ENCODE results near the gene GEMIN8. TPM values are rescaled to one million over a fixed set of nuclear protein-coding genes. Genes with fewer than 3 reads are reported as not detected.

GEMIN8 gene
- total RNA-seq, 2 experiments from 2014 or later = 23.2 to 25.6 TPM

DNA sequence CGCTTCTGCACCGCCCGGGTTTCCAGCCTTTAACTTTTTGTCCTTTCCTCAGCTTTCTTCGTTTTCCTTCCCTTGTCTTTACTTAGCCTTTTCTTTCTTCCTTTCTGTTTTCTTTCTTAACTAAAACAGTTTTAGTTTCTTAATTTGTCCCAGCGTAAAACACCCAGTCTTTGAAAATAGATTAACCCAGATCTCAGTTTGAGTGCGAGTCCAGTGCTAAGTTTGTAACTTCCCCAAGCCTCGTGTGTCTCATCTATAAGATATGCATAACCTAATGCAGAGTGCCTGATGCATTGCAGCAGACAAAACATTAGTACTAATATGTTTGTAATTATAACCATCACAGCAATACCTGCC is 460 bp upstream of the GEMIN8 start:
- H2AFZ ChIP-seq (ENCODE audit: low read length) = peak overlapping the region; percentile 71; the same call in 1 of the 2 replicates
- TSS peak; percentile 97 for BruUV-seq (replicated peaks)
- no peaks in the 10 kb centered on the region for H3K9me3 ChIP-seq (ENCODE audit: low read length)
- H3K4me2 ChIP-seq (ENCODE audit: low read length) = peak overlapping the region; percentile 79
- CTCF ChIA-PET (ENCODE audit: unreplicated experiment) = no interaction called here
- H4K20me1 ChIP-seq (ENCODE audit: insufficient read depth, low read length) = no peaks in the 10 kb centered on the region
- TF ChIP-seq EZH2phosphoT487 (IDR thresholded peaks at IDR 0.05; ENCODE audit: borderline replicate concordance, low read depth, low read length) (no peak), CTCF (conservative IDR thresholded peaks at IDR 0.05; ENCODE audit: low read length) (no peak)
- peak overlapping the region; percentile 90 for H3K4me3 ChIP-seq (ENCODE audit: low read depth, low read length, poor library complexity, severe bottlenecking)
- DNase-seq (ENCODE audit: low spot score) = peak; percentile 24
- H3K4me1 ChIP-seq (ENCODE audit: insufficient read depth, low read length, poor library complexity, severe bottlenecking) = peaks cover 36% of the 10 kb centered on the region
- H3K36me3 ChIP-seq (ENCODE audit: insufficient read depth, low read length) = no peaks in the 10 kb centered on the region; the same call in 1 of the 2 replicates
- peaks cover 42% of the 10 kb centered on the region; the same call in 1 of the 2 replicates for H3K79me2 ChIP-seq (ENCODE audit: insufficient read depth, low read depth, low read length)
- H3K27ac ChIP-seq (ENCODE audit: low read depth, low read length, poor library complexity, severe bottlenecking) = peak overlapping the region; percentile 74
- POLR2A ChIA-PET = interaction anchor here (0.7 to 2.1 kb wide), 5 partner anchors 10 to 298 kb away, joined by 4 to 14 read pairs (median 5); partner anchors contain the start of genes OFD1 and TRAPPC2
- intact Hi-C loops (cut with micrococcal nuclease; ENCODE audit: unreplicated experiment) = loop anchor here (2.0 to 10.0 kb wide), 2 partner anchors 377 to 1115 kb away; partner anchors contain the start of gene TCEANC
- H3K9me2 ChIP-seq (ENCODE audit: insufficient read depth, low read length) = no peaks in the 10 kb centered on the region

DNA sequence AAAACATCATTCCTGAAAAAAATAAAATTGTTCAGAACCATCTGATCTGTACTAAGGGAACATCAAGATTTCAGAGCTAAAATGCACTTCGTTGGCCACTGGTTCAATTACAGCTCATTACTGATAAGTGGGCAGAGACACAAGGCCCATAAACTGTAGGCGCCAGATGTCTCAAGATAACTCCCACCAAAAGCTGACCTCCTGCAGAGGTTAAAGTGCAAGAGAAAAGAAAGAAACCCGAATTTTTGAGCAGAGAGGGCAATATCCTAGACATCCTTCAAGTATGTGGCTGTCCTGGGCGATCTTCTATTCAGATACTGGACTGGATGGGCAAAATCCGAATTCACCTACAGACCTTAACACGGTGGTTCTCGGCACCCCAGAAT is 660 bp downstream of the GEMIN8 start:
- ChIA-PET CTCF (ENCODE audit: unreplicated experiment) (no interaction called here), POLR2A (interaction anchor here (0.5 to 2.1 kb wide), 10 partner anchors 9 to 999 kb away, joined by 3 to 14 read pairs (median 4); partner anchors contain the start of genes OFD1 and TRAPPC2)
- DNase-seq (ENCODE audit: low spot score) = peak; percentile 22
- Histone ChIP-seq H3K79me2 (ENCODE audit: insufficient read depth, low read depth, low read length) (peaks cover 49% of the 10 kb centered on the region; the same call in 1 of the 2 replicates), H2AFZ (ENCODE audit: low read length) (peak overlapping the region; percentile 78; the same call in 1 of the 2 replicates), H3K4me1 (ENCODE audit: insufficient read depth, low read length, poor library complexity, severe bottlenecking) (peaks cover 36% of the 10 kb centered on the region), H3K36me3 (ENCODE audit: insufficient read depth, low read length) (peaks cover 6% of the 10 kb centered on the region), H4K20me1 (ENCODE audit: insufficient read depth, low read length) (no peaks in the 10 kb centered on the region), H3K9me2 (ENCODE audit: insufficient read depth, low read length) (no peaks in the 10 kb centered on the region), H3K4me2 (ENCODE audit: low read length) (peak overlapping the region; percentile 96), H3K4me3 (ENCODE audit: low read depth, low read length, poor library complexity, severe bottlenecking) (peak overlapping the region; percentile 90), H3K27ac (ENCODE audit: low read depth, low read length, poor library complexity, severe bottlenecking) (peak overlapping the region; percentile 74), H3K9me3 (ENCODE audit: low read length) (no peaks in the 10 kb centered on the region)
- no TSS peak for BruUV-seq (replicated peaks)
- no peak for TF ChIP-seq EZH2phosphoT487 (IDR thresholded peaks at IDR 0.05; ENCODE audit: borderline replicate concordance, low read depth, low read length)
- TF ChIP-seq CTCF (conservative IDR thresholded peaks at IDR 0.05; ENCODE audit: low read length) = no peak
- intact Hi-C loops (cut with micrococcal nuclease; ENCODE audit: unreplicated experiment) = loop anchor here (2.0 to 5.0 kb wide), 2 partner anchors 270 to 297 kb away; partner anchors contain the start of genes OFD1 and TRAPPC2

GRCh38 chrX:14028473-14028872 is 1.2 kb downstream of the GEMIN8 start:
- peak overlapping the region; percentile 90 for H3K4me3 ChIP-seq (ENCODE audit: low read depth, low read length, poor library complexity, severe bottlenecking)
- no peak overlapping the region; the same call in 1 of the 2 replicates for H2AFZ ChIP-seq (ENCODE audit: low read length)
- peak overlapping the region; percentile 74 for H3K27ac ChIP-seq (ENCODE audit: low read depth, low read length, poor library complexity, severe bottlenecking)
- peaks cover 36% of the 10 kb centered on the region for H3K4me1 ChIP-seq (ENCODE audit: insufficient read depth, low read length, poor library complexity, severe bottlenecking)
- H3K9me2 ChIP-seq (ENCODE audit: insufficient read depth, low read length) = no peaks in the 10 kb centered on the region
- peaks cover 49% of the 10 kb centered on the region; the same call in 1 of the 2 replicates for H3K79me2 ChIP-seq (ENCODE audit: insufficient read depth, low read depth, low read length)
- H4K20me1 ChIP-seq (ENCODE audit: insufficient read depth, low read length) = no peaks in the 10 kb centered on the region
- POLR2A ChIA-PET = interaction anchor here (0.5 to 2.1 kb wide), 8 partner anchors 133 to 1814 kb away, joined by 3 to 14 read pairs (median 4); partner anchors contain the start of genes OFD1 and TRAPPC2
- peak; percentile 7 for DNase-seq (ENCODE audit: low spot score)
- CTCF ChIA-PET (ENCODE audit: unreplicated experiment) = no interaction called here
- no peak for TF ChIP-seq EZH2phosphoT487 (IDR thresholded peaks at IDR 0.05; ENCODE audit: borderline replicate concordance, low read depth, low read length)
- no peak for TF ChIP-seq CTCF (conservative IDR thresholded peaks at IDR 0.05; ENCODE audit: low read length)
- BruUV-seq (replicated peaks) = TSS peak; percentile 68
- peak overlapping the region; percentile 96 for H3K4me2 ChIP-seq (ENCODE audit: low read length)
- no peaks in the 10 kb centered on the region for H3K9me3 ChIP-seq (ENCODE audit: low read length)
- intact Hi-C loops (cut with micrococcal nuclease; ENCODE audit: unreplicated experiment) = loop anchor here (2.0 to 5.0 kb wide), 2 partner anchors 270 to 296 kb away; partner anchors contain the start of genes OFD1 and TRAPPC2
- peaks cover 11% of the 10 kb centered on the region for H3K36me3 ChIP-seq (ENCODE audit: insufficient read depth, low read length)

Measured in OCI-LY7 (cell line).